ENCODE measurements around the gene GNPTAB.

The GNPTAB gene

GRCh38 chr12:101779626-101780025 is 51.1 kb downstream of the GNPTAB start:
- TF ChIP-seq ZNF274 (IDR thresholded peaks at IDR 0.05; ENCODE audit: low read depth, low read length), result no peak
- TF ChIP-seq YY1 (IDR thresholded peaks at IDR 0.05; ENCODE audit: insufficient read depth, insufficient read length), result no peak
- TF ChIP-seq SUZ12 (IDR thresholded peaks at IDR 0.05; ENCODE audit: extremely low read depth, insufficient read depth, insufficient read length), result no peak
- Histone ChIP-seq H3K27me3 (ENCODE audit: insufficient read depth, insufficient read length) (no peaks in the 10 kb centered on the region), H3K9me3 (ENCODE audit: insufficient read depth, low read length) (no peaks in the 10 kb centered on the region), H3K9ac (ENCODE audit: insufficient read length, low read depth) (no peak overlapping the region), H3K4me3 (ENCODE audit: insufficient read length, low read depth) (no peak overlapping the region), H3K36me3 (ENCODE audit: insufficient read depth, insufficient read length, low read length) (peaks cover 12% of the 10 kb centered on the region), H3K4me1 (ENCODE audit: insufficient read depth, insufficient read length) (no peaks in the 10 kb centered on the region)
- no peak for DNase-seq (ENCODE audit: low read depth, low spot score)

GRCh38 chr12:101779200-101779599 is 51.6 kb downstream of the GNPTAB start:
- TF ChIP-seq SUZ12 (IDR thresholded peaks at IDR 0.05; ENCODE audit: extremely low read depth, insufficient read depth, insufficient read length) (no peak), YY1 (IDR thresholded peaks at IDR 0.05; ENCODE audit: insufficient read depth, insufficient read length) (no peak), ZNF274 (IDR thresholded peaks at IDR 0.05; ENCODE audit: low read depth, low read length) (no peak)
- no peak for DNase-seq (ENCODE audit: low read depth, low spot score)
- H3K27me3 ChIP-seq (ENCODE audit: insufficient read depth, insufficient read length), result no peaks in the 10 kb centered on the region
- H3K36me3 ChIP-seq (ENCODE audit: insufficient read depth, insufficient read length, low read length), result peaks cover 12% of the 10 kb centered on the region
- H3K4me3 ChIP-seq (ENCODE audit: insufficient read length, low read depth), result no peak overlapping the region
- H3K4me1 ChIP-seq (ENCODE audit: insufficient read depth, insufficient read length), result no peaks in the 10 kb centered on the region
- H3K9me3 ChIP-seq (ENCODE audit: insufficient read depth, low read length), result no peaks in the 10 kb centered on the region
- no peak overlapping the region for H3K9ac ChIP-seq (ENCODE audit: insufficient read length, low read depth)

GRCh38 chr12:101777978-101778377 is 52.8 kb downstream of the GNPTAB start:
- no peak overlapping the region for H3K9ac ChIP-seq (ENCODE audit: insufficient read length, low read depth)
- no peaks in the 10 kb centered on the region for H3K27me3 ChIP-seq (ENCODE audit: insufficient read depth, insufficient read length)
- TF ChIP-seq ZNF274 (IDR thresholded peaks at IDR 0.05; ENCODE audit: low read depth, low read length) (no peak), SUZ12 (IDR thresholded peaks at IDR 0.05; ENCODE audit: extremely low read depth, insufficient read depth, insufficient read length) (no peak), YY1 (IDR thresholded peaks at IDR 0.05; ENCODE audit: insufficient read depth, insufficient read length) (no peak)
- H3K4me1 ChIP-seq (ENCODE audit: insufficient read depth, insufficient read length), result no peaks in the 10 kb centered on the region
- no peak for DNase-seq (ENCODE audit: low read depth, low spot score)
- H3K4me3 ChIP-seq (ENCODE audit: insufficient read length, low read depth), result no peak overlapping the region
- H3K9me3 ChIP-seq (ENCODE audit: insufficient read depth, low read length), result no peaks in the 10 kb centered on the region
- H3K36me3 ChIP-seq (ENCODE audit: insufficient read depth, insufficient read length, low read length), result peaks cover 12% of the 10 kb centered on the region

GRCh38 chr12:101777485-101777884 is 53.3 kb downstream of the GNPTAB start:
- peaks cover 12% of the 10 kb centered on the region for H3K36me3 ChIP-seq (ENCODE audit: insufficient read depth, insufficient read length, low read length)
- DNase-seq (ENCODE audit: low read depth, low spot score), result no peak
- H3K9ac ChIP-seq (ENCODE audit: insufficient read length, low read depth), result no peak overlapping the region
- H3K27me3 ChIP-seq (ENCODE audit: insufficient read depth, insufficient read length), result no peaks in the 10 kb centered on the region
- H3K4me3 ChIP-seq (ENCODE audit: insufficient read length, low read depth), result no peak overlapping the region
- H3K4me1 ChIP-seq (ENCODE audit: insufficient read depth, insufficient read length), result no peaks in the 10 kb centered on the region
- H3K9me3 ChIP-seq (ENCODE audit: insufficient read depth, low read length), result no peaks in the 10 kb centered on the region
- TF ChIP-seq YY1 (IDR thresholded peaks at IDR 0.05; ENCODE audit: insufficient read depth, insufficient read length) (no peak), ZNF274 (IDR thresholded peaks at IDR 0.05; ENCODE audit: low read depth, low read length) (no peak), SUZ12 (IDR thresholded peaks at IDR 0.05; ENCODE audit: extremely low read depth, insufficient read depth, insufficient read length) (no peak)

GRCh38 chr12:101775816-101776215 is 54.9 kb downstream of the GNPTAB start:
- no peak for DNase-seq (ENCODE audit: low read depth, low spot score)
- no peaks in the 10 kb centered on the region for H3K4me1 ChIP-seq (ENCODE audit: insufficient read depth, insufficient read length)

GRCh38 chr12:101773650-101774162 is 57.1 kb downstream of the GNPTAB start:
- DNase-seq (ENCODE audit: low read depth, low spot score), result peak; percentile 49
- no peaks in the 10 kb centered on the region for H3K9me3 ChIP-seq (ENCODE audit: insufficient read depth, low read length)
- no peaks in the 10 kb centered on the region for H3K27me3 ChIP-seq (ENCODE audit: insufficient read depth, insufficient read length)
- peaks cover 15% of the 10 kb centered on the region for H3K36me3 ChIP-seq (ENCODE audit: insufficient read depth, insufficient read length, low read length)
- no peak overlapping the region for H3K4me3 ChIP-seq (ENCODE audit: insufficient read length, low read depth)
- no peak overlapping the region for H3K9ac ChIP-seq (ENCODE audit: insufficient read length, low read depth)
- TF ChIP-seq YY1 (IDR thresholded peaks at IDR 0.05; ENCODE audit: insufficient read depth, insufficient read length), result no peak
- no peak for TF ChIP-seq ZNF274 (IDR thresholded peaks at IDR 0.05; ENCODE audit: low read depth, low read length)
- TF ChIP-seq SUZ12 (IDR thresholded peaks at IDR 0.05; ENCODE audit: extremely low read depth, insufficient read depth, insufficient read length), result no peak
- no peaks in the 10 kb centered on the region for H3K4me1 ChIP-seq (ENCODE audit: insufficient read depth, insufficient read length)

More at GRCh38 chr12:101775816-101776215, 54.9 kb downstream of the GNPTAB start:
- Histone ChIP-seq H3K9me3 (ENCODE audit: insufficient read depth, low read length) (no peaks in the 10 kb centered on the region), H3K4me3 (ENCODE audit: insufficient read length, low read depth) (no peak overlapping the region), H3K9ac (ENCODE audit: insufficient read length, low read depth) (no peak overlapping the region), H3K27me3 (ENCODE audit: insufficient read depth, insufficient read length) (no peaks in the 10 kb centered on the region), H3K36me3 (ENCODE audit: insufficient read depth, insufficient read length, low read length) (peaks cover 10% of the 10 kb centered on the region)
- TF ChIP-seq ZNF274 (IDR thresholded peaks at IDR 0.05; ENCODE audit: low read depth, low read length) (no peak), YY1 (IDR thresholded peaks at IDR 0.05; ENCODE audit: insufficient read depth, insufficient read length) (no peak), SUZ12 (IDR thresholded peaks at IDR 0.05; ENCODE audit: extremely low read depth, insufficient read depth, insufficient read length) (no peak)

- TF ChIP-seq YY1 (IDR thresholded peaks at IDR 0.05; ENCODE audit: insufficient read depth, insufficient read length), result no peak
- no peak for TF ChIP-seq SUZ12 (IDR thresholded peaks at IDR 0.05; ENCODE audit: extremely low read depth, insufficient read depth, insufficient read length)
- no peak for TF ChIP-seq ZNF274 (IDR thresholded peaks at IDR 0.05; ENCODE audit: low read depth, low read length)
- Histone ChIP-seq H3K27me3 (ENCODE audit: insufficient read depth, insufficient read length) (no peaks in the 10 kb centered on the region), H3K4me1 (ENCODE audit: insufficient read depth, insufficient read length) (no peaks in the 10 kb centered on the region), H3K4me3 (ENCODE audit: insufficient read length, low read depth) (no peak overlapping the region), H3K9ac (ENCODE audit: insufficient read length, low read depth) (no peak overlapping the region), H3K9me3 (ENCODE audit: insufficient read depth, low read length) (no peaks in the 10 kb centered on the region), H3K36me3 (ENCODE audit: insufficient read depth, insufficient read length, low read length) (peaks cover 21% of the 10 kb centered on the region)
- DNase-seq (ENCODE audit: low read depth, low spot score), result no peak
Measured at GRCh38 chr12:101772012-101772775, 58.6 kb downstream of the GNPTAB start.

All from NT2/D1 (cell line).